OCI-LY3 (cell line): ENCODE measurements around the gene MED13L.

Source experiments
- EZH2phosphoT487 ChIP-seq: fragments of 200-600 bp; shearing (Covaris generic); IDR thresholded peaks from 2 replicates; pipeline ENCODE4 v1.6.1; 2018; ENCODE audit warnings: antibody characterized with exemption, mixed run types, low read depth
- TF ChIP-seq, protein P1 (sequence below): fragments of 200-600, 300-600 bp; sonication (generic); IDR thresholded peaks from 2 replicates; pipeline ENCODE4 v1.5.1; 2014; ENCODE audit warnings: antibody characterized with exemption, low read length, low read depth

DNA sequence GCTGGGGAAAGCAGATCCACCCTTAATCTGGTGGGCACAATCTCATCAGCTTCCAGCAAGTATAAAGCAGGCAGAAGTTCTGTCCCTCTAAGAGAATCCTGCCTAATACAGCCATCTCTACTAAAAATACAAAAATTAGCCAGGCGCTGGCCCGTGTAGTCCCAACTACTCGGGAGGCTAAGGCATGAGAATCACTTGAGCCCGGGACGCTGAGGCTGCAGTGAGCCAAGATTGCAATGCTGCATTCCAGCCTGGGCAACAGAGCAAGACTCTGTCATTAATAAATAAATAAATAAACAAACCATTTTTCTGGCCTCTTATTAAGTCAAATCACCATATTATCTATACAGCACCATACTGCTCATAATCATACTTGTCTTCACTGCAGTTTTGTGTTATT lies 111.2 kb downstream of the MED13L start:
- TF ChIP-seq, protein P1, sequence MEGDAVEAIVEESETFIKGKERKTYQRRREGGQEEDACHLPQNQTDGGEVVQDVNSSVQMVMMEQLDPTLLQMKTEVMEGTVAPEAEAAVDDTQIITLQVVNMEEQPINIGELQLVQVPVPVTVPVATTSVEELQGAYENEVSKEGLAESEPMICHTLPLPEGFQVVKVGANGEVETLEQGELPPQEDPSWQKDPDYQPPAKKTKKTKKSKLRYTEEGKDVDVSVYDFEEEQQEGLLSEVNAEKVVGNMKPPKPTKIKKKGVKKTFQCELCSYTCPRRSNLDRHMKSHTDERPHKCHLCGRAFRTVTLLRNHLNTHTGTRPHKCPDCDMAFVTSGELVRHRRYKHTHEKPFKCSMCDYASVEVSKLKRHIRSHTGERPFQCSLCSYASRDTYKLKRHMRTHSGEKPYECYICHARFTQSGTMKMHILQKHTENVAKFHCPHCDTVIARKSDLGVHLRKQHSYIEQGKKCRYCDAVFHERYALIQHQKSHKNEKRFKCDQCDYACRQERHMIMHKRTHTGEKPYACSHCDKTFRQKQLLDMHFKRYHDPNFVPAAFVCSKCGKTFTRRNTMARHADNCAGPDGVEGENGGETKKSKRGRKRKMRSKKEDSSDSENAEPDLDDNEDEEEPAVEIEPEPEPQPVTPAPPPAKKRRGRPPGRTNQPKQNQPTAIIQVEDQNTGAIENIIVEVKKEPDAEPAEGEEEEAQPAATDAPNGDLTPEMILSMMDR: no peak
- no peak for TF ChIP-seq EZH2phosphoT487
